Thyroid gland (tissue), 4 donors: ENCODE data around the gene ATP13A3. TPM values are rescaled to one million over a fixed set of nuclear protein-coding genes. Genes with fewer than 3 reads are reported as not detected.

Experiments used
- DNase-seq, 2 donors: peaks; one replicate each; pipeline ENCODE4 v3.0.0-alpha.2; 2019
- H3K27ac ChIP-seq, 3 donors: fragments of 200-600 bp; sonication (generic); 1 replicate in 2 of 3; 2 replicates in 1 of 3; pipeline ENCODE4 v1.5.1; 2016 to 2019; ENCODE audit warnings: mild to moderate bottlenecking in 1 of 3, moderate library complexity in 1 of 3
- H3K27me3 ChIP-seq: fragments of 200-600 bp; sonication (generic); one replicate; pipeline ENCODE4 v1.5.1; 2019
- H3K36me3 ChIP-seq, 2 donors: fragments of 200-600 bp; sonication (generic); one replicate each; pipeline ENCODE4 v1.5.1; 2016 to 2019
- H3K4me1 ChIP-seq, 2 donors: fragments of 200-600 bp; sonication (generic); one replicate each; pipeline ENCODE4 v1.5.1; 2017 to 2019
- H3K4me3 ChIP-seq, 3 donors: fragments of 200-600 bp; sonication (generic); replicated peaks in 1 of 3; 1 replicate in 2 of 3; 2 replicates in 1 of 3; pipeline ENCODE4 v1.5.1; 2016; ENCODE audit warnings: mild to moderate bottlenecking in 1 of 3
- H3K9me3 ChIP-seq: fragments of 200-600 bp; sonication (generic); one replicate; pipeline ENCODE4 v1.5.1; 2017
- POLR2A ChIP-seq, 2 donors: fragments of 450-650 bp; IDR thresholded peaks; one replicate each; pipeline ENCODE4 v1.6.1; 2017; ENCODE audit warnings: antibody characterized with exemption in 2 of 2, mild to moderate bottlenecking in 2 of 2, moderate library complexity in 1 of 2
- WGBS, 2 donors: methylation state at CpG; one replicate each; pipeline ENCODE4 v1.1.5; 2017; 5-methylcytosine and 5-hydroxymethylcytosine counted together
- intact Hi-C: fragments of 100-400 bp; cut with DNase I; formaldehyde crosslinking; loops from one replicate; pipeline ENCODE4 v1.15.1; 2023
- total RNA-seq, 4 donors: library from RNA; depleted of rRNA; stranded (reverse); fragments of >200 nt; gene quantifications; one replicate each; pipeline ENCODE4 v1.2.3, GENCODE V29; 2016
- TF ChIP-seq, protein P1 (sequence below), 6 experiments: fragments of 200-600 bp in 3 of 6; fragments of 450-650 bp in 3 of 6; sonication (generic) in 3 of 6; IDR thresholded peaks; one replicate each; pipeline ENCODE4 v1.5.1; 2016 to 2019; ENCODE audit warnings: antibody characterized with exemption in 6 of 6, mild to moderate bottlenecking in 2 of 6, inconsistent platforms in 1 of 6, moderate library complexity in 1 of 6

Gene ATP13A3
- total RNA-seq, 4 donors from 2014 or later = 262 to 426 (median 341) TPM

DNA sequence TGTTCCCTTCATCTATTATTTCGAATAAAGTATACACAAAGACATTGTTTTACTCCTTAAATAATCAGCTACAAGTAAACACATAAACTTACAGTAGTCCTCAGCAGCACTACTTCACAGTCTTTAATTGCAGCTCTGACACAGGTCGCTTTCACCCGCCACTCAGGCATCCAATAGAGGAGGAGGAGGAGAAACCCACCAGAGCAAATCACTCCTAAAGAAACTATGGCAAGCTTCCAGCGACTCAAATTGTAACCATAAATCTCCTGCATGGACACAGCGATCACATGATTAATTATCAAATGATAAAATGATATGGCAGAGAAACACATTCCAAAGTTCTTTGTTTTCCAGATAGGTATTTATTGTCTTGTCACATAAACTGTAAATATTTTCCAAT lies 26.2 kb downstream of the ATP13A3 start:
- Histone ChIP-seq H3K4me1 (peaks cover 6 to 7% of the 10 kb centered on the region in 2 donors), H3K36me3 (peaks cover 0 to 6% of the 10 kb centered on the region in 2 donors), H3K27ac (no peak overlapping the region), H3K4me3 (no peak overlapping the region), H3K27me3 (no peaks in the 10 kb centered on the region), H3K9me3 (no peaks in the 10 kb centered on the region)
- intact Hi-C loops = no loop called here
- DNase-seq = peak; percentile 28 to 41
- TF ChIP-seq, protein P1, sequence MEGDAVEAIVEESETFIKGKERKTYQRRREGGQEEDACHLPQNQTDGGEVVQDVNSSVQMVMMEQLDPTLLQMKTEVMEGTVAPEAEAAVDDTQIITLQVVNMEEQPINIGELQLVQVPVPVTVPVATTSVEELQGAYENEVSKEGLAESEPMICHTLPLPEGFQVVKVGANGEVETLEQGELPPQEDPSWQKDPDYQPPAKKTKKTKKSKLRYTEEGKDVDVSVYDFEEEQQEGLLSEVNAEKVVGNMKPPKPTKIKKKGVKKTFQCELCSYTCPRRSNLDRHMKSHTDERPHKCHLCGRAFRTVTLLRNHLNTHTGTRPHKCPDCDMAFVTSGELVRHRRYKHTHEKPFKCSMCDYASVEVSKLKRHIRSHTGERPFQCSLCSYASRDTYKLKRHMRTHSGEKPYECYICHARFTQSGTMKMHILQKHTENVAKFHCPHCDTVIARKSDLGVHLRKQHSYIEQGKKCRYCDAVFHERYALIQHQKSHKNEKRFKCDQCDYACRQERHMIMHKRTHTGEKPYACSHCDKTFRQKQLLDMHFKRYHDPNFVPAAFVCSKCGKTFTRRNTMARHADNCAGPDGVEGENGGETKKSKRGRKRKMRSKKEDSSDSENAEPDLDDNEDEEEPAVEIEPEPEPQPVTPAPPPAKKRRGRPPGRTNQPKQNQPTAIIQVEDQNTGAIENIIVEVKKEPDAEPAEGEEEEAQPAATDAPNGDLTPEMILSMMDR (IDR thresholded peaks at IDR 0.05) = no peak
- TF ChIP-seq POLR2A (IDR thresholded peaks at IDR 0.05) = no peak
- 52 to 66% methylated on average over 5 of the region's 5 CpGs for WGBS, 2 donors

DNA sequence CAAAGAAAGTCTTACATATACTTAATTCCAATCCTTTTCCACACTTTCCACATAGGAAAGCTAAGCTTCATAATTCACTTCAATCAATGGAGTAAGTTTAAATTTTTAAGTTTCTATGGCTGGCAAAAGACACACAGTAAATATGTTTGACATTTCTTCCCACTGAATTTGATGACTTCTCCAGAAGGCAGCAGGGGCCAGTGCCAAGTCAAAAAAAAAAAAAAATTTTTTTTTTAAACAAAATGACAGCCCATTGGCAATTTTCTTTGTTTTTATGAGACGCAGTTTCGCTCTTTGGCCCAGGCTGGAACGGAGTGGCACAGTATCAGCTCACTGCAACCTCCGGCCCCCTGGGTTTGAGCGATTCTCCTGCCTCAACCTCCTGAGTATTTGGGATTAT lies 28.7 kb downstream of the ATP13A3 start:
- intact Hi-C loops = no loop called here
- H3K27me3 ChIP-seq = no peaks in the 10 kb centered on the region
- no peak overlapping the region for H3K4me3 ChIP-seq
- peaks cover 9 to 15% of the 10 kb centered on the region in 2 donors for H3K36me3 ChIP-seq
- TF ChIP-seq, protein P1 (IDR thresholded peaks at IDR 0.05) = no peak
- TF ChIP-seq POLR2A (IDR thresholded peaks at IDR 0.05) = no peak
- H3K27ac ChIP-seq = no peak overlapping the region
- 95 to 99% methylated on average over 5 of the region's 5 CpGs for WGBS, 2 donors
- no peak for DNase-seq
- H3K9me3 ChIP-seq = no peaks in the 10 kb centered on the region
- peaks cover 6 to 7% of the 10 kb centered on the region in 2 donors for H3K4me1 ChIP-seq

- intact Hi-C loops = no loop called here
- TF ChIP-seq, protein P1 (IDR thresholded peaks at IDR 0.05) = no peak
- no peak for TF ChIP-seq POLR2A (IDR thresholded peaks at IDR 0.05)
- no peak overlapping the region for H3K4me3 ChIP-seq
Measured at GRCh38 chr3:194455481-194455880, 31.3 kb downstream of the ATP13A3 start.

GRCh38 chr3:194450341-194450740 lies 36.5 kb downstream of the ATP13A3 start:
- intact Hi-C loops = no loop called here
- no peaks in the 10 kb centered on the region for H3K9me3 ChIP-seq
- H3K36me3 ChIP-seq = peaks cover 44 to 52% of the 10 kb centered on the region in 2 donors
- H3K4me3 ChIP-seq = no peak overlapping the region
- DNase-seq = no peak
- no peak overlapping the region for H3K27ac ChIP-seq
- H3K4me1 ChIP-seq = no peaks in the 10 kb centered on the region
- TF ChIP-seq POLR2A (IDR thresholded peaks at IDR 0.05) = no peak
- TF ChIP-seq, protein P1 (IDR thresholded peaks at IDR 0.05) = no peak
- no peaks in the 10 kb centered on the region for H3K27me3 ChIP-seq
- WGBS, 2 donors = 86 to 90% methylated on average over 5 of the region's 5 CpGs

More at GRCh38 chr3:194455481-194455880, 31.3 kb downstream of the ATP13A3 start:
- peaks cover 9 to 23% of the 10 kb centered on the region in 2 donors for H3K36me3 ChIP-seq
- no peaks in the 10 kb centered on the region for H3K27me3 ChIP-seq
- H3K4me1 ChIP-seq = peaks cover 0 to 4% of the 10 kb centered on the region in 2 donors
- DNase-seq = no peak
- H3K9me3 ChIP-seq = no peaks in the 10 kb centered on the region
- no peak overlapping the region for H3K27ac ChIP-seq
- 96 to 97% methylated on average over 1 of the region's 1 CpG for WGBS, 2 donors

GRCh38 chr3:194449913-194450312 lies 36.9 kb downstream of the ATP13A3 start:
- intact Hi-C loops = no loop called here
- WGBS, 2 donors = 96% methylated on average over 3 of the region's 3 CpGs
- peaks cover 44 to 52% of the 10 kb centered on the region in 2 donors for H3K36me3 ChIP-seq

More at GRCh38 chr3:194449913-194450312, 36.9 kb downstream of the ATP13A3 start:
- Histone ChIP-seq H3K4me3 (no peak overlapping the region), H3K27ac (no peak overlapping the region), H3K4me1 (no peaks in the 10 kb centered on the region), H3K27me3 (no peaks in the 10 kb centered on the region), H3K9me3 (no peaks in the 10 kb centered on the region)
- DNase-seq = no peak
- TF ChIP-seq, protein P1 (IDR thresholded peaks at IDR 0.05) = no peak
- no peak for TF ChIP-seq POLR2A (IDR thresholded peaks at IDR 0.05)
